Ascending aorta (tissue), 2 donors: ENCODE results near the gene TSTD2. TPM values are rescaled to one million over a fixed set of nuclear protein-coding genes. Genes with fewer than 3 reads are reported as not detected.

Experiments
- DNase-seq, 2 donors: peaks; one replicate each; pipeline ENCODE4 v3.0.0-alpha.2; 2019; ENCODE audit warnings: low spot score in 2 of 2
- H3K27ac ChIP-seq, 2 donors: fragments of 200-600 bp; sonication (generic); one replicate each; pipeline ENCODE4 v1.5.1; 2016 to 2017; ENCODE audit warnings: mild to moderate bottlenecking in 1 of 2
- H3K27me3 ChIP-seq: fragments of 200-600 bp; sonication (generic); one replicate; pipeline ENCODE4 v1.5.1; 2017
- H3K36me3 ChIP-seq, 2 donors: fragments of 200-600 bp; sonication (generic); one replicate each; pipeline ENCODE4 v1.5.1; 2016
- H3K4me1 ChIP-seq, 2 donors: fragments of 200-600 bp; sonication (generic); one replicate each; pipeline ENCODE4 v1.5.1; 2016 to 2017; ENCODE audit warnings: mild to moderate bottlenecking in 1 of 2
- H3K4me3 ChIP-seq, 2 donors: fragments of 200-600 bp; sonication (generic); one replicate each; pipeline ENCODE4 v1.5.1; 2016 to 2017; ENCODE audit warnings: mild to moderate bottlenecking in 1 of 2
- H3K9me3 ChIP-seq, 2 donors: fragments of 200-600 bp; sonication (generic); one replicate each; pipeline ENCODE4 v1.5.1; 2016
- intact Hi-C: fragments of 100-400 bp; cut with DNase I; formaldehyde crosslinking; loops from one replicate; pipeline ENCODE4 v1.15.1; 2023
- total RNA-seq: library from RNA; depleted of rRNA; stranded (reverse); fragments of >200 nt; gene quantifications from one replicate; pipeline ENCODE4 v1.1.0, GENCODE V29; 2016
- TF ChIP-seq, protein P1 (sequence below), 3 experiments: fragments of 200-600 bp in 2 of 3; fragments of 450-650 bp in 1 of 3; sonication (generic) in 2 of 3; IDR thresholded peaks; one replicate each; pipeline ENCODE4 v1.5.1; 2016 to 2019; ENCODE audit warnings: antibody characterized with exemption in 3 of 3, mild to moderate bottlenecking in 1 of 3, moderate library complexity in 1 of 3

The TSTD2 gene
- total RNA-seq, 1 donor from 2014 or later, result 1.4 TPM

DNA sequence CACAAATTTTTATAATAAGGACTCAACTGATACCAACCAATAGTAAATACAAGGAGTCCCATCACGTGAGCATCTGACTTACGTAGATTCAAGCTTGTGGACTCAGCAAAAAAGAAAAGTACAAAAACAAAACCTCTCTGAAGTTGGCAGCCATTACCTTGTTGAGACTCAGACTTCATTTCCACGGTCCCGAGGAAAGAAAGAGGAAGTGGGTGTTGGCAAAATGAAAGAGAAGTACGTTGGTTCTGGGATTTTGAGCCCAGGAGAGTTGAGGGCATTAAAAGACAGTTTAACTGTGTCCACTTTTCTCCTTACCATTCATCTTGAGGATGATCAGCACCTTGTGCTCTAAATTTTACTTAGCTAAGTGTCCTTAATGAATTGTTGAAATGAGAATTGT, 27.2 kb upstream of the TSTD2 start:
- TF ChIP-seq, protein P1, sequence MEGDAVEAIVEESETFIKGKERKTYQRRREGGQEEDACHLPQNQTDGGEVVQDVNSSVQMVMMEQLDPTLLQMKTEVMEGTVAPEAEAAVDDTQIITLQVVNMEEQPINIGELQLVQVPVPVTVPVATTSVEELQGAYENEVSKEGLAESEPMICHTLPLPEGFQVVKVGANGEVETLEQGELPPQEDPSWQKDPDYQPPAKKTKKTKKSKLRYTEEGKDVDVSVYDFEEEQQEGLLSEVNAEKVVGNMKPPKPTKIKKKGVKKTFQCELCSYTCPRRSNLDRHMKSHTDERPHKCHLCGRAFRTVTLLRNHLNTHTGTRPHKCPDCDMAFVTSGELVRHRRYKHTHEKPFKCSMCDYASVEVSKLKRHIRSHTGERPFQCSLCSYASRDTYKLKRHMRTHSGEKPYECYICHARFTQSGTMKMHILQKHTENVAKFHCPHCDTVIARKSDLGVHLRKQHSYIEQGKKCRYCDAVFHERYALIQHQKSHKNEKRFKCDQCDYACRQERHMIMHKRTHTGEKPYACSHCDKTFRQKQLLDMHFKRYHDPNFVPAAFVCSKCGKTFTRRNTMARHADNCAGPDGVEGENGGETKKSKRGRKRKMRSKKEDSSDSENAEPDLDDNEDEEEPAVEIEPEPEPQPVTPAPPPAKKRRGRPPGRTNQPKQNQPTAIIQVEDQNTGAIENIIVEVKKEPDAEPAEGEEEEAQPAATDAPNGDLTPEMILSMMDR (IDR thresholded peaks at IDR 0.05), result no peak
- H3K4me3 ChIP-seq, result no peak overlapping the region
- peaks cover 47 to 92% of the 10 kb centered on the region in 2 donors for H3K36me3 ChIP-seq
- H3K4me1 ChIP-seq, result no peaks in the 10 kb centered on the region
- peak overlapping the region; percentile 42 to 56 for H3K27ac ChIP-seq
- intact Hi-C loops, result no loop called here
- no peak for DNase-seq
- no peaks in the 10 kb centered on the region for H3K9me3 ChIP-seq
- H3K27me3 ChIP-seq, result no peaks in the 10 kb centered on the region

DNA sequence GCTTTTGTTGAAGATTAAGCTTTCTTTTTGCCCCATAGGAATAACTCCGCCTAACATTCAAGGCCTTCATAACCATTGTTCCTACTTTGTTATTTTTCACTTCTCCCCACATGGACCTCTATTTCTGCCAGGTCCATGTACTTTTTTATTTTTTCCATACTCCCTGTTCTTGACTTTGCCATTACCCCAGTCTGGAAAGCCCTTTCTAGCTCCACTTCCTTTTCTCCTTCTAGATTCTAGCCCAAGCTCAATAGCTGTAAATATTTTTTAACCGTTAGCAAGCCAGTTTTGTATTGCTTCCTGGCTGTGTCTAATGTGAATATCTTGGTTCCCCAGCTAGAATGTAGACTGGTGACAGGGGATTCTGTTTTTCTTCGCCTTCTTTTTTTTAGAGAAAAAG, 26.6 kb upstream of the TSTD2 start:
- Histone ChIP-seq H3K27me3 (no peaks in the 10 kb centered on the region), H3K4me3 (no peak overlapping the region), H3K4me1 (no peaks in the 10 kb centered on the region), H3K27ac (peak overlapping the region; percentile 42 to 56), H3K36me3 (peaks cover 49 to 88% of the 10 kb centered on the region in 2 donors), H3K9me3 (no peaks in the 10 kb centered on the region)
- no peak for DNase-seq
- TF ChIP-seq, protein P1 (IDR thresholded peaks at IDR 0.05), result no peak
- intact Hi-C loops, result no loop called here

DNA sequence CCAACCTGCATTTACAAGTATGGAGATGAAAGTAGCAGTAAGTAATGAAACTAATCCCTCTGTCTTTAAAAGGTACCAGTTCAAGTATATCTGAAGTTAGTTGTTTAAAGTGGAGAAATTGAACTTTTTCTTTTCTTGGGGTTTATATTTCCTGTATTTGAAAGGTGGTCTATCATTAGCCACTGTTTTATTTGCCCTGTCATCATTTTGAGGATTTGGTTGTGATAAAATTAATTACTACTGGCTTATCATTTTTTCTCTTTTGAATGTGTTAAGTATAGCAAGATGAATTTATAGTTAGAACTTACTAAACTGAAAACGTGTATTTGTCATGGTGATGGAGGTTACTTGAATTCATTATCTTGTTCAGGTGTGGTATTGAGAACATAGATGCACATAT, 25.5 kb upstream of the TSTD2 start:
- Histone ChIP-seq H3K4me1 (no peaks in the 10 kb centered on the region), H3K4me3 (no peak overlapping the region), H3K27me3 (no peaks in the 10 kb centered on the region), H3K36me3 (peaks cover 52 to 88% of the 10 kb centered on the region in 2 donors), H3K27ac (no peak overlapping the region), H3K9me3 (no peaks in the 10 kb centered on the region)
- TF ChIP-seq, protein P1 (IDR thresholded peaks at IDR 0.05), result no peak
- no peak for DNase-seq
- intact Hi-C loops, result no loop called here

DNA sequence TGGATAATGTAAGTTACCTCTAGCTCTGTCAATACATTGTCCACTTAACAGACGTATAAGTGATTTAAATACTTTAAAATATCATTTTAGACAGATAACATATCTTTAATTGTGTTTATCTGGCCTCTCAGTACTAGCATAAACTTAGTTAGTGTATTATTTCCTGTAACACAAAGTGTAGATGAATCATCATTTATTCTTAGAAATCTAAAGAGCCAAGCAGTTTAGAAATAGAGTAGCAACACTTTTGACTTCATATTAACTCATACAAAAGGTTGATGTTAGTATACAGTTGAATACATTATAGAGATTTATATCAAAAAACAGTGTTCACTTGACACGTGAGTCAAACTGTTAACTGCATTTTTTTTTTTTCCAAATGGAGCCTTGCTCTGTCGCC, 18.5 kb upstream of the TSTD2 start:
- Histone ChIP-seq H3K36me3 (peaks cover 38 to 71% of the 10 kb centered on the region in 2 donors), H3K27me3 (no peaks in the 10 kb centered on the region), H3K4me1 (peaks cover 0 to 4% of the 10 kb centered on the region in 2 donors), H3K27ac (peak overlapping the region in 1 of 2 donors; percentile 27), H3K9me3 (no peaks in the 10 kb centered on the region), H3K4me3 (no peak overlapping the region)
- intact Hi-C loops, result no loop called here
- TF ChIP-seq, protein P1 (IDR thresholded peaks at IDR 0.05), result no peak
- no peak for DNase-seq

DNA sequence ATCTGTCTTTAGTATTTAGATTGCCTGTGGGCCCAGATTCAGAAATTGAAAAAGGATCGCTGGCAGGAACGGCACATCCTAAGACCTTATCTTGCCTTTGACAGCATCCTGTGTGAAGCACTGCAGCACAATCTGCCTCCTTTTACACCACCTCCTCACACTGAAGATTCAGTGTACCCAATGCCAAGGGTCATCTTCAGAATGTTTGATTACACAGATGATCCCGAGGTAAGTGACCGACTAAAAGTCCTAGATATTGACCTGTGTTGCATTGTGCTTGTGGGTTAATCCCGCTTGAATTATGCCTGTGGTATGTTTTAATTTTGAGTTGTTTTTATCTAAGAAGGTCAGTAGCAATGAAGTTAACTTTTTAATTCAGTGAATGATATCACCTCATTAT, 14.8 kb upstream of the TSTD2 start:
- no peaks in the 10 kb centered on the region for H3K9me3 ChIP-seq
- H3K27ac ChIP-seq, result no peak overlapping the region
- DNase-seq, result no peak
- H3K4me3 ChIP-seq, result no peak overlapping the region
- TF ChIP-seq, protein P1 (IDR thresholded peaks at IDR 0.05), result no peak
- H3K36me3 ChIP-seq, result peaks cover 35 to 73% of the 10 kb centered on the region in 2 donors
- intact Hi-C loops, result no loop called here
- H3K4me1 ChIP-seq, result peaks cover 0 to 4% of the 10 kb centered on the region in 2 donors
- no peaks in the 10 kb centered on the region for H3K27me3 ChIP-seq

DNA sequence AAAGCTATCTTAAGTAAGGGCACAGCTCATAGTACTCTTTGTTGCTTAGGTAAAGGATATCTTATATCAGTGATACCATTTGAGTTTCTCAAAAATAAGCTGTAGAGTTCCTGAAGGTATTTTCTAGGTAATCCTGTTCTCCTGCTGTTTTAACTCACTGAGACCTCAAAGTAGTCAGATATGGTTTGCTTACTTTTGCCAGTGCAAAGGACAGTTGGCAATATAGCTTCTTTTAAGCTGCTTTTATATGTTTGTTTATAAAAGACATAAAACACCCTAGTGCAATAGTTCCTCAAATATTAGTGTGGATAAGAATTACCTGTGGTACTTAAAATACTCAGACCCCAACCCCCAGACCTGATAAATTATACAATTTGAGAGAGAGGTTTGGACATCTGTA, 12.6 kb upstream of the TSTD2 start:
- no peaks in the 10 kb centered on the region for H3K27me3 ChIP-seq
- intact Hi-C loops, result no loop called here
- H3K27ac ChIP-seq, result no peak overlapping the region
- DNase-seq, result no peak
- H3K36me3 ChIP-seq, result peaks cover 36 to 77% of the 10 kb centered on the region in 2 donors
- TF ChIP-seq, protein P1 (IDR thresholded peaks at IDR 0.05), result no peak
- no peak overlapping the region for H3K4me3 ChIP-seq
- no peaks in the 10 kb centered on the region for H3K9me3 ChIP-seq
- no peaks in the 10 kb centered on the region for H3K4me1 ChIP-seq
